NCI-H345 treated with DMSO at 0.1 percent for 48 hours (cell line): Measurements from ENCODE around the gene MED19.
A peak's percentile ranks its signal among the peaks of the same experiment; 100 is the strongest.
"Not testable (repeated sequence)": the region's sequence is repeated elsewhere in the genome, so short reads cannot be mapped to it uniquely, and the experiment has no call there.

Experiments used
- DNase-seq: peaks from one replicate; lab custom pipeline; 2025; ENCODE audit not compliant: unreplicated experiment; lab: John Stamatoyannopoulos, UW

Gene MED19

GRCh38 chr11:57705432-57705831, 6.6 kb downstream of the MED19 start:
- DNase-seq: not testable (repeated sequence)

- DNase-seq: no peak
These were observed 7.1 kb downstream of the MED19 start for GRCh38 chr11:57704932-57705331.

GRCh38 chr11:57703341-57703740, 8.7 kb downstream of the MED19 start:
- no peak for DNase-seq

- no peak for DNase-seq
These were observed 11.6 kb downstream of the MED19 start for GRCh38 chr11:57700425-57700824.

- DNase-seq: no peak
These were observed 12.2 kb downstream of the MED19 start for GRCh38 chr11:57699813-57700212.

- no peak for DNase-seq
These were observed 13.1 kb downstream of the MED19 start for GRCh38 chr11:57698843-57699365.

GRCh38 chr11:57690474-57690873, 21.5 kb downstream of the MED19 start:
- not testable (repeated sequence) for DNase-seq

- no peak for DNase-seq
These were observed 30.8 kb downstream of the MED19 start for GRCh38 chr11:57681168-57681567.

GRCh38 chr11:57680552-57680874, 31.5 kb downstream of the MED19 start:
- no peak for DNase-seq

GRCh38 chr11:57679396-57679795, 32.6 kb downstream of the MED19 start:
- DNase-seq: no peak

GRCh38 chr11:57675176-57675941, 36.7 kb downstream of the MED19 start:
- no peak for DNase-seq

GRCh38 chr11:57674251-57674650, 37.8 kb downstream of the MED19 start:
- DNase-seq: no peak

GRCh38 chr11:57668434-57668782, 43.6 kb downstream of the MED19 start:
- no peak for DNase-seq

GRCh38 chr11:57667736-57668433, 44.1 kb downstream of the MED19 start, which contains the start of gene ZDHHC5:
TSS of gene ZDHHC5 (plus strand) at chr11:57668114. CDS start at chr11:57673091, 4,977 bp downstream.
- DNase-seq: peak; percentile 99

- DNase-seq: peak; percentile 99
These were observed 44.8 kb downstream of the MED19 start for GRCh38 chr11:57667117-57667735.

- no peak for DNase-seq
These were observed 48.0 kb downstream of the MED19 start for GRCh38 chr11:57663975-57664374.

GRCh38 chr11:57662893-57663292, 49.1 kb downstream of the MED19 start:
- DNase-seq: no peak

- no peak for DNase-seq
These were observed 52.3 kb downstream of the MED19 start for GRCh38 chr11:57659669-57660068.

GRCh38 chr11:57658023-57658361, 54.0 kb downstream of the MED19 start:
- DNase-seq: no peak

GRCh38 chr11:57657194-57658022, 54.6 kb downstream of the MED19 start, which contains the start of gene CLP1:
TSS of gene CLP1 (plus strand) at chr11:57657762. CDS start at chr11:57659477, 1,715 bp downstream.
- DNase-seq: peak; percentile 94

GRCh38 chr11:57656885-57657193, 55.2 kb downstream of the MED19 start:
- no peak for DNase-seq
